DMS79 (cell line): ENCODE results near the gene EPB41.
"Not testable (repeated sequence)": the region's sequence is repeated elsewhere in the genome, so short reads cannot be mapped to it uniquely, and the experiment has no call there.

Source experiments
- DNase-seq: peaks from one replicate; lab custom pipeline; 2025; lab: John Stamatoyannopoulos, UW

The EPB41 gene

GRCh38 chr1:29112705-29113412 lies 198.5 kb downstream of the EPB41 start:
- no peak for DNase-seq

- no peak for DNase-seq
Measured at GRCh38 chr1:29113413-29114117, 199.2 kb downstream of the EPB41 start.

- DNase-seq: no peak
Measured at GRCh38 chr1:29114654-29115053, 200.3 kb downstream of the EPB41 start.

GRCh38 chr1:29117381-29117780 lies 203.0 kb downstream of the EPB41 start:
- DNase-seq: no peak

- DNase-seq: no peak
Measured at GRCh38 chr1:29119121-29119929, 205.0 kb downstream of the EPB41 start.

- DNase-seq: no peak
Measured at GRCh38 chr1:29120367-29120766, 206.0 kb downstream of the EPB41 start.

- no peak for DNase-seq
Measured at GRCh38 chr1:29120947-29121485, 206.6 kb downstream of the EPB41 start.

DNA sequence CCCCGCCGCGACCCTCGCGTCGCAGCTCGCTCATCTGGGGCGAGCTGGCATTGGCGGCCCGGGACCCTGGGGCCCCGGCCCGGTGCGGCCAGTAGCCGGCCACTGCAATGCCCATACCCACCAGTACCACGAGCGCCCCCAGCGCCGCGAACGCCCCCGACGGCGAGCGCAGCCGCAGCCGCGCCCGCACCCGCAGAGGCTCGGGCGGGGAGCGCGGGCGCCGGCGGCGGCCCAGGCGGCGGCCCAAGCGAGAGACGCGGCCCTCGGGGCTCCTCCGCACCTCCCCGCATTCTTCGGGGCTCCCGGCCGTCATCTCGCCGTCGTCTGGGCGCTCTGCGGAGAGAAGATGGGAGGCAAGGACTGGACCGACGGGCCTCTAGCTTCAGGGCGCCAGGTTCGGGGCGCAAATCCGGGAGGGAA lies 207.2 kb downstream of the EPB41 start:
- DNase-seq: no peak

DNA sequence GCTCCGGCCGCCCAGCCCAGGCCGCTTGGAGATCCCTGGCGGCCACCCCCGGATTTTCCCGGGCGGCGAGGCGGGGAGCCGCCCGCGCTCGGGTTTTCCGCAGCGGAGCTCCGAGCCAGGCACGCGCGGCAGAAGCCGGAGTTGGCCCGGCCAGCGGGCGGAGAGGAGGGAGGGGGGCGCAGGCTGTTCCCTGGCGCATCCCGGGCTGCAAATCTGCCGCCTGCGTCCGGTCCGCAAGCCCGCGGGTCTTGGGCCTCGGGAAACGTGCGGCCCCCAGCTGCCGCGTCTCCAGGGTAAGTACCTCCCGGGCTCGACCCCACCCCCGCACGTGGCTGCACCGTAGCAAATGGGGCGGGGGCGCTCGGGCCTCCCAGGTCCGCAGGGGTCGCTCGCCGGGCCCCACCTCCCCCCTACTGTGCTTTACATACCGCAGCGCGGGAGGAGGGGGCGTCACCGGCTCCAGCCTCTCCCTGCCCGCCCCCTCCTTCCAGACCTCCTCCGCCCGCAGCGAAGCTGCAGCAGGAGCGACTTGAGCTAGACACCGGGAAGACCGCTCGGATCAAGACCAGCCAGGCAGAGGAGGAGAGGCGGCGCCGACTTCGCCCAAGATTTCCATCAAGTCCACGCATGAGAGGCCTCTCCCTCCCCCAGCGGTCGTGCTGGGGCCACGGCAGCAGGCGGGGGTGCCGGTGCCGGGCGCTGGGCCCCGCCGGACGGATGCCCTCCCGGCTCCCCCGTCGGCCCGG lies 207.7 kb downstream of the EPB41 start:
- no peak for DNase-seq

- DNase-seq: no peak
Measured at GRCh38 chr1:29122682-29123052, 208.3 kb downstream of the EPB41 start.

DNA sequence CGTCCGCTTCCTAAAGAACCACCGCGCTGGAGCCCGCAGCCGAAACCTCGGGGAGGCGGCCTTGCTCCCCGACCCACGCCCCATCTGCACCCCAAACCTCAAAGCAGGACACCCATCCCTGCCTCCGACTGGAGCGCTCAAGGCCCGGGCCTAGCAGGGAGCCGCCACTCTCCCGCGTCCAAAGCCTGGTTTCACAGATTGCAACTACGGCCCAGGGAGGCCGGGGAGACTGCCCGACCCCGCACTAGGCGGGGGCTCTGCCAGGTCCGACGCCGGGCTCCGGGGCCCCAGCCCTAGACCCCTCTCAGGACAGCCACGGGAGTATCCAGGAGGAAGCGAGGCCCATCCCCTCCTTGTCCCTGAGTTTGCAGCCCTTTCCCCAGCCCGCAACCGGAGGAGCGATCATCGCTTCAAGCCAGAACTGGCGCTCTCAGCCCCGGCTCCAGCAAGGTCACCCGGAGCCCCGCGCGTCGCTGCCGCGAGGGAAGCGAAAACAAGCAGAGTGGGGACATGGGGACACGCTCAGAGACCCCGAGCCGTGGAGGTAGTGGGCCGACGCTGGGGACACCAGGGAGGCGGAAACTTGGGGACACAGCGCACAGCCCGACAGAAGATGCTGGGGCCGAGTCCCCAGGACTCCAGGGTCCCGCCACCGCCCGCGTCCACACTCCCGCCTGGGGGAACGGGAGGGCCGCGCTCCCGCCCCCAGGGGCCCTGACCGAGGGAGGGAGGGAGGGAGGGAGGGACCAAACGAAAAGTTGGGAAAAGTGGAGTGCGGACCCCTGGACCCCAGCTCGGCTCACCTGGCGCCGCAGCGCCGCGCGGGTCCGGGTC lies 208.9 kb downstream of the EPB41 start:
- no peak for DNase-seq

GRCh38 chr1:29123887-29124365 lies 209.6 kb downstream of the EPB41 start, which contains the start of gene TMEM200B:
TMEM200B (minus strand) TSS chr1:29123903; CDS start chr1:29121828, 2,075 bp downstream.
- no peak for DNase-seq

DNA sequence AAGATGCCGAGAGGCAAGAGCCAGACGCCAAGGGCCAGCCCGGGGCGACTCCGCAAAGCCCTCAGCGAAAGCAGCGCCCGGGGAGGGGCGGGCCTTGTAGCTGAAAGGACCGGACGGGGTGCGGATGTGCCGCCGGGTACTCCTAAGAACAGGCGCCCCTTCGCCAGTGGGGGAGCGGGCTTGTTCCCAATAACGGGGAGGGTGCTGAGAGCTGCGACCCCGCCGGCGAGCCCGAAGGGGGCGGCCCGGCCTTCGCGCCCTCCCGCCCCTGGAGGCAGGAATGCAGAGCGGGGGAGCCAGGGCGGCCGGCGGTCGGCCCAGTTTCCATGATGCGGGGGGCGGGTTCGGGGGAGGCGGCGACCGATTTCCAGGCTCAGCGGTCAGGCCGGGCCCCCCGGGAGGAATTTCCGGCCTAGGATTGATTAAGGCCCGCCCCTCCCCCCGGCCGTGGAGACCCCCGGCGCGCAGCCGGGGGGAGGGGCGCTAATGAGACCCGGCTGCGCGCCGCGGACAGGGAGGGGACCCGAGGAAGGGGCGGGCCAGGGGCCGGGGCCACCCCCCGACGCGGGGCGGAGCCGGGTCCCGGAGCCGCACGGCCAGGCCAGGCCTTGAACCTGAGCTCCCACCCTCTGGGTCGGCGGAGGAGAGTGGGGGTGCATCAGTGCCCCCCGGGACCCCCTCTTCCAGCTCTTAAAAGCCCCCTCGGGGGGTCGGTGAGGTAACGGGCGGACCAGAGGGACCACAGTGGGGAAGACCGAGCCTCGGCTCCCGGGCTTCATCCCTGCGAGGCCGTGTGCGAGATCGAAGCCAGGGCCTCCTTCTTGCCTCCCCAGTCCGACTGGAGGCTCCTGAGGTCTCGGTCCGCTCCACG lies 210.2 kb downstream of the EPB41 start:
- no peak for DNase-seq

GRCh38 chr1:29125237-29125641 lies 210.9 kb downstream of the EPB41 start:
- DNase-seq: no peak

GRCh38 chr1:29125788-29126187 lies 211.4 kb downstream of the EPB41 start:
- DNase-seq: no peak

- no peak for DNase-seq
Measured at GRCh38 chr1:29126198-29126597, 211.8 kb downstream of the EPB41 start.

DNA sequence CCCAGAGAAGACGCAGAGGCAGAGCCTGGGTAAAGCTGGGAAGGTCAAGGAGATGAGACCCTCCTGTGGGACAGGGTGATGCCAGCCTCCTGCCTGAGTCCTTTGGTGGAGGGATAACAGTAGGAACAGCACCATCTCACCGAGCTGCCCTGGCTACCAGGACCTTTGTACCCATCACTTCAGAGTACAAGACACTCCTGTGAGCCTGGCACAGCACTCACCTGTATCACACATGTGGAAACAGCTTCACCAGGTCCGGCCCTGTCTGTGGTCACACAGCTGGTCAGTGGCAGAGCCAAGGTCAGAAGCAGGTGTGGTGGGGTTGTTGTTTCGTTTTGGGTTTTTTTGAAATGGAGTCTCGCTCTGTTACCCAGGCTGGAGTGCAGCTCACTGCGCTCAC lies 214.4 kb downstream of the EPB41 start:
- no peak for DNase-seq

- no peak for DNase-seq
Measured at GRCh38 chr1:29129916-29130315, 215.5 kb downstream of the EPB41 start.

- DNase-seq: not testable (repeated sequence)
Measured at GRCh38 chr1:29131056-29131455, 216.7 kb downstream of the EPB41 start.
